ENCODE measurements around the gene GBP5.
"Not testable (repeated sequence)": the region's sequence is repeated elsewhere in the genome, so short reads cannot be mapped to it uniquely, and the experiment has no call there.

Gene GBP5

GRCh38 chr1:89272269-89273041, at the start of gene GBP5:
TSS of gene GBP5 (minus strand) at chr1:89272860. CDS start at chr1:89269555, 3,305 bp downstream.
- not testable (repeated sequence) for H3K27ac ChIP-seq (ENCODE audit: low read depth, low read length); H3K9me3 ChIP-seq (ENCODE audit: control insufficient read depth in 5 of 5, low read length in 5 of 5); H3K4me1 ChIP-seq (ENCODE audit: control insufficient read depth in 5 of 5, insufficient read depth in 5 of 5, low read length in 5 of 5); H3K36me3 ChIP-seq (ENCODE audit: control insufficient read depth in 5 of 5, insufficient read depth in 5 of 5, low read length in 5 of 5); H3K27me3 ChIP-seq (ENCODE audit: control insufficient read depth in 5 of 5, insufficient read depth in 4 of 5, low read length in 5 of 5)
- H3K9ac ChIP-seq (ENCODE audit: low read length in 5 of 5): peak within 1 kb of the TSS in 1 of 5 donors; percentile 6
- H3K4me3 ChIP-seq (ENCODE audit: low read depth in 1 of 5, low read length in 5 of 5): peak within 1 kb of the TSS in 3 of 5 donors; percentile 40 to 49 (median 44)

- Histone ChIP-seq H3K9me3 (ENCODE audit: control insufficient read depth in 5 of 5, low read length in 5 of 5) (peaks cover 0 to 11% (median 0%) of the 10 kb centered on the region in 5 donors), H3K27me3 (ENCODE audit: control insufficient read depth in 5 of 5, insufficient read depth in 4 of 5, low read length in 5 of 5) (no peaks in the 10 kb centered on the region), H3K9ac (ENCODE audit: low read length in 5 of 5) (no peak overlapping the region), H3K36me3 (ENCODE audit: control insufficient read depth in 5 of 5, insufficient read depth in 5 of 5, low read length in 5 of 5) (no peaks in the 10 kb centered on the region), H3K27ac (ENCODE audit: low read depth, low read length) (no peak overlapping the region), H3K4me3 (ENCODE audit: low read depth in 1 of 5, low read length in 5 of 5) (no peak overlapping the region), H3K4me1 (ENCODE audit: control insufficient read depth in 5 of 5, insufficient read depth in 5 of 5, low read length in 5 of 5) (peaks cover 0 to 8% (median 4%) of the 10 kb centered on the region in 5 donors)
Observed at GRCh38 chr1:89322402-89322801, 49.7 kb upstream of the GBP5 start.

GRCh38 chr1:89312572-89312971, 39.9 kb upstream of the GBP5 start:
- Histone ChIP-seq H3K4me1 (ENCODE audit: control insufficient read depth in 5 of 5, insufficient read depth in 5 of 5, low read length in 5 of 5) (peaks cover 3 to 32% (median 26%) of the 10 kb centered on the region in 5 donors), H3K9me3 (ENCODE audit: control insufficient read depth in 5 of 5, low read length in 5 of 5) (peaks cover 0 to 8% (median 3%) of the 10 kb centered on the region in 5 donors), H3K27ac (ENCODE audit: low read depth, low read length) (no peak overlapping the region), H3K9ac (ENCODE audit: low read length in 5 of 5) (no peak overlapping the region), H3K4me3 (ENCODE audit: low read depth in 1 of 5, low read length in 5 of 5) (no peak overlapping the region), H3K27me3 (ENCODE audit: control insufficient read depth in 5 of 5, insufficient read depth in 4 of 5, low read length in 5 of 5) (no peaks in the 10 kb centered on the region), H3K36me3 (ENCODE audit: control insufficient read depth in 5 of 5, insufficient read depth in 5 of 5, low read length in 5 of 5) (no peaks in the 10 kb centered on the region)

- Histone ChIP-seq H3K9ac (ENCODE audit: low read length in 5 of 5) (no peak overlapping the region), H3K36me3 (ENCODE audit: control insufficient read depth in 5 of 5, insufficient read depth in 5 of 5, low read length in 5 of 5) (no peaks in the 10 kb centered on the region), H3K9me3 (ENCODE audit: control insufficient read depth in 5 of 5, low read length in 5 of 5) (peaks cover 0 to 4% (median 3%) of the 10 kb centered on the region in 5 donors), H3K27me3 (ENCODE audit: control insufficient read depth in 5 of 5, insufficient read depth in 4 of 5, low read length in 5 of 5) (no peaks in the 10 kb centered on the region), H3K27ac (ENCODE audit: low read depth, low read length) (peak overlapping the region; percentile 75), H3K4me3 (ENCODE audit: low read depth in 1 of 5, low read length in 5 of 5) (no peak overlapping the region), H3K4me1 (ENCODE audit: control insufficient read depth in 5 of 5, insufficient read depth in 5 of 5, low read length in 5 of 5) (peaks cover 3 to 32% (median 26%) of the 10 kb centered on the region in 5 donors)
Observed at GRCh38 chr1:89311757-89312156, 39.1 kb upstream of the GBP5 start.

- Histone ChIP-seq H3K9ac (ENCODE audit: low read length in 5 of 5) (no peak overlapping the region), H3K27ac (ENCODE audit: low read depth, low read length) (peak overlapping the region; percentile 75), H3K27me3 (ENCODE audit: control insufficient read depth in 5 of 5, insufficient read depth in 4 of 5, low read length in 5 of 5) (no peaks in the 10 kb centered on the region), H3K36me3 (ENCODE audit: control insufficient read depth in 5 of 5, insufficient read depth in 5 of 5, low read length in 5 of 5) (no peaks in the 10 kb centered on the region), H3K4me1 (ENCODE audit: control insufficient read depth in 5 of 5, insufficient read depth in 5 of 5, low read length in 5 of 5) (peaks cover 3 to 32% (median 26%) of the 10 kb centered on the region in 5 donors), H3K9me3 (ENCODE audit: control insufficient read depth in 5 of 5, low read length in 5 of 5) (no peaks in the 10 kb centered on the region), H3K4me3 (ENCODE audit: low read depth in 1 of 5, low read length in 5 of 5) (peak overlapping the region in 2 of 5 donors; percentile 35 to 49)
Observed at GRCh38 chr1:89310976-89311375, 38.3 kb upstream of the GBP5 start.

GRCh38 chr1:89310505-89310904, 37.8 kb upstream of the GBP5 start:
- peak overlapping the region in 2 of 5 donors; percentile 35 to 49 for H3K4me3 ChIP-seq (ENCODE audit: low read depth in 1 of 5, low read length in 5 of 5)
- peak overlapping the region in 1 of 5 donors; percentile 6 for H3K9ac ChIP-seq (ENCODE audit: low read length in 5 of 5)
- no peaks in the 10 kb centered on the region for H3K36me3 ChIP-seq (ENCODE audit: control insufficient read depth in 5 of 5, insufficient read depth in 5 of 5, low read length in 5 of 5)
- H3K27ac ChIP-seq (ENCODE audit: low read depth, low read length): peak overlapping the region; percentile 75
- peaks cover 3 to 32% (median 26%) of the 10 kb centered on the region in 5 donors for H3K4me1 ChIP-seq (ENCODE audit: control insufficient read depth in 5 of 5, insufficient read depth in 5 of 5, low read length in 5 of 5)
- no peaks in the 10 kb centered on the region for H3K9me3 ChIP-seq (ENCODE audit: control insufficient read depth in 5 of 5, low read length in 5 of 5)
- H3K27me3 ChIP-seq (ENCODE audit: control insufficient read depth in 5 of 5, insufficient read depth in 4 of 5, low read length in 5 of 5): no peaks in the 10 kb centered on the region

- Histone ChIP-seq H3K27me3 (ENCODE audit: control insufficient read depth in 5 of 5, insufficient read depth in 4 of 5, low read length in 5 of 5) (no peaks in the 10 kb centered on the region), H3K9me3 (ENCODE audit: control insufficient read depth in 5 of 5, low read length in 5 of 5) (no peaks in the 10 kb centered on the region), H3K4me3 (ENCODE audit: low read depth in 1 of 5, low read length in 5 of 5) (no peak overlapping the region), H3K4me1 (ENCODE audit: control insufficient read depth in 5 of 5, insufficient read depth in 5 of 5, low read length in 5 of 5) (peaks cover 3 to 32% (median 26%) of the 10 kb centered on the region in 5 donors), H3K36me3 (ENCODE audit: control insufficient read depth in 5 of 5, insufficient read depth in 5 of 5, low read length in 5 of 5) (no peaks in the 10 kb centered on the region), H3K9ac (ENCODE audit: low read length in 5 of 5) (no peak overlapping the region), H3K27ac (ENCODE audit: low read depth, low read length) (peak overlapping the region; percentile 75)
Observed at GRCh38 chr1:89309828-89310227, 37.2 kb upstream of the GBP5 start.

GRCh38 chr1:89306273-89306672, 33.6 kb upstream of the GBP5 start:
- Histone ChIP-seq H3K4me1 (ENCODE audit: control insufficient read depth in 5 of 5, insufficient read depth in 5 of 5, low read length in 5 of 5) (peaks cover 3 to 18% (median 14%) of the 10 kb centered on the region in 5 donors), H3K27me3 (ENCODE audit: control insufficient read depth in 5 of 5, insufficient read depth in 4 of 5, low read length in 5 of 5) (no peaks in the 10 kb centered on the region), H3K9ac (ENCODE audit: low read length in 5 of 5) (no peak overlapping the region), H3K9me3 (ENCODE audit: control insufficient read depth in 5 of 5, low read length in 5 of 5) (no peaks in the 10 kb centered on the region), H3K27ac (ENCODE audit: low read depth, low read length) (no peak overlapping the region), H3K36me3 (ENCODE audit: control insufficient read depth in 5 of 5, insufficient read depth in 5 of 5, low read length in 5 of 5) (no peaks in the 10 kb centered on the region), H3K4me3 (ENCODE audit: low read depth in 1 of 5, low read length in 5 of 5) (no peak overlapping the region)

- Histone ChIP-seq H3K36me3 (ENCODE audit: control insufficient read depth in 5 of 5, insufficient read depth in 5 of 5, low read length in 5 of 5) (no peaks in the 10 kb centered on the region), H3K4me1 (ENCODE audit: control insufficient read depth in 5 of 5, insufficient read depth in 5 of 5, low read length in 5 of 5) (peaks cover 0 to 10% (median 6%) of the 10 kb centered on the region in 5 donors), H3K27me3 (ENCODE audit: control insufficient read depth in 5 of 5, insufficient read depth in 4 of 5, low read length in 5 of 5) (no peaks in the 10 kb centered on the region), H3K4me3 (ENCODE audit: low read depth in 1 of 5, low read length in 5 of 5) (no peak overlapping the region), H3K27ac (ENCODE audit: low read depth, low read length) (no peak overlapping the region), H3K9ac (ENCODE audit: low read length in 5 of 5) (no peak overlapping the region), H3K9me3 (ENCODE audit: control insufficient read depth in 5 of 5, low read length in 5 of 5) (no peaks in the 10 kb centered on the region)
Observed at GRCh38 chr1:89305493-89305892, 32.8 kb upstream of the GBP5 start.

GRCh38 chr1:89304572-89305230, 32.0 kb upstream of the GBP5 start:
- no peaks in the 10 kb centered on the region for H3K36me3 ChIP-seq (ENCODE audit: control insufficient read depth in 5 of 5, insufficient read depth in 5 of 5, low read length in 5 of 5)
- no peak overlapping the region for H3K4me3 ChIP-seq (ENCODE audit: low read depth in 1 of 5, low read length in 5 of 5)
- no peak overlapping the region for H3K27ac ChIP-seq (ENCODE audit: low read depth, low read length)
- no peaks in the 10 kb centered on the region for H3K27me3 ChIP-seq (ENCODE audit: control insufficient read depth in 5 of 5, insufficient read depth in 4 of 5, low read length in 5 of 5)
- peaks cover 0 to 3% (median 0%) of the 10 kb centered on the region in 5 donors for H3K4me1 ChIP-seq (ENCODE audit: control insufficient read depth in 5 of 5, insufficient read depth in 5 of 5, low read length in 5 of 5)
- no peak overlapping the region for H3K9ac ChIP-seq (ENCODE audit: low read length in 5 of 5)
- H3K9me3 ChIP-seq (ENCODE audit: control insufficient read depth in 5 of 5, low read length in 5 of 5): no peaks in the 10 kb centered on the region
